ENCODE results near the gene CALR3.
"Not testable (repeated sequence)": the region's sequence is repeated elsewhere in the genome, so short reads cannot be mapped to it uniquely, and the experiment has no call there.

The CALR3 gene

GRCh38 chr19:16496613-16496983, 631 bp upstream of the CALR3 start:
- no peak for DNase-seq (ENCODE audit: extremely low read depth, low read depth)

GRCh38 chr19:16486476-16486875, 9.5 kb downstream of the CALR3 start:
- H3K4me3 ChIP-seq (replicated peaks; ENCODE audit: low read depth, low read length); DNase-seq (ENCODE audit: extremely low read depth, low read depth): not testable (repeated sequence)

More at GRCh38 chr19:16496613-16496983, 631 bp upstream of the CALR3 start:
- peak overlapping the region; percentile 82 for H3K4me3 ChIP-seq (replicated peaks; ENCODE audit: low read depth, low read length)
- no peak for TF ChIP-seq CTCF (IDR thresholded peaks at IDR 0.05; ENCODE audit: low read depth, low read length, missing control alignments)

DNA sequence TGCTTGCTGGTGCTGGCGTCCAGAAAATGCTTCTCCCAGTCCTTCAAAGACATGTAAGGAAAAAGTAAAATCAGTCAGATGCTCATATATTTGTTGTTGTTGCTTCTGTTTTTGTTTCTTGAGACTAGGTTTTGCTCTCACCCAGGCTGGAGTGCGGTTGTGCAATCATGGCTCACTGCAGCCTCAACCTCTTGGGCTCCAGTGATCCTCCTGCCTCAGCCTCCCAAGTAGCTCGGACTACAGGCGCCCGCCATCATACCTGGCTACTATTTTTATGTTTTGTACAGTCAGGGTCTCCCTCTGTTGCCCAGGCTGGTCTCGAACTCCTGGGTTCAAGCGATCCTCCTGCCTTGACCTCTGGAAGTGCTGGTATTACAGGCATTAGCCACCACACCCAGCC, 13.2 kb downstream of the CALR3 start:
- H3K4me3 ChIP-seq (replicated peaks; ENCODE audit: low read depth, low read length): no peak overlapping the region
- TF ChIP-seq CTCF (IDR thresholded peaks at IDR 0.05; ENCODE audit: low read depth, low read length, missing control alignments): no peak
- DNase-seq (ENCODE audit: extremely low read depth, low read depth): no peak

- DNase-seq (ENCODE audit: extremely low read depth, low read depth): no peak
- no peak for TF ChIP-seq CTCF (IDR thresholded peaks at IDR 0.05; ENCODE audit: low read depth, low read length, missing control alignments)
Measured at GRCh38 chr19:16477311-16477710, 18.7 kb downstream of the CALR3 start.

GRCh38 chr19:16476401-16476800, 19.6 kb downstream of the CALR3 start:
- TF ChIP-seq CTCF (IDR thresholded peaks at IDR 0.05; ENCODE audit: low read depth, low read length, missing control alignments): no peak
- no peak overlapping the region for H3K4me3 ChIP-seq (replicated peaks; ENCODE audit: low read depth, low read length)
- DNase-seq (ENCODE audit: extremely low read depth, low read depth): no peak

More at GRCh38 chr19:16477311-16477710, 18.7 kb downstream of the CALR3 start:
- no peak overlapping the region for H3K4me3 ChIP-seq (replicated peaks; ENCODE audit: low read depth, low read length)

- TF ChIP-seq CTCF (IDR thresholded peaks at IDR 0.05; ENCODE audit: low read depth, low read length, missing control alignments): no peak
- no peak for DNase-seq (ENCODE audit: extremely low read depth, low read depth)
Measured at GRCh38 chr19:16473875-16474392, 22.0 kb downstream of the CALR3 start.

DNA sequence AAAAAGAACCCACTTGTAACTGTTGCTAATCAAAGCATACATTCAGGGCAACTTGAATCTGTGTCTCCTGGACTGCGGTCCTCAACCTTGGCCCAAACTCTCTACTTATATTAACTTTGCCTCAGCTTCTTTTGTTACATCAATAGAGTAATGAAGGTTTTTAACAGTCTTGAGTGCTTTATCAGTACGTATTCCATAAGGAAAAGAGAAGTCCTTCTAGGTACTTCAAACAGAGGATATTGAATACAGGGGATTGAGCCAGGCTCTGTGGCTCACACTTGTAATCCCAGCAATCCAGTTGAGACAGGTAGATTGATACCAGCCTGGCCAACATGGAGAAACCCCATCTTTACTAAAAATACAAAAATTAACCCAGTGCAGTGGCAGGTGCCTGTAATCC, 23.0 kb downstream of the CALR3 start:
- no peak for DNase-seq (ENCODE audit: extremely low read depth, low read depth)
- no peak for TF ChIP-seq CTCF (IDR thresholded peaks at IDR 0.05; ENCODE audit: low read depth, low read length, missing control alignments)
- H3K4me3 ChIP-seq (replicated peaks; ENCODE audit: low read depth, low read length): no peak overlapping the region

More at GRCh38 chr19:16473875-16474392, 22.0 kb downstream of the CALR3 start:
- no peak overlapping the region for H3K4me3 ChIP-seq (replicated peaks; ENCODE audit: low read depth, low read length)

- not testable (repeated sequence) for DNase-seq (ENCODE audit: extremely low read depth, low read depth)
- H3K4me3 ChIP-seq (replicated peaks; ENCODE audit: low read depth, low read length): peak overlapping the region; percentile 91
Measured at GRCh38 chr19:16472559-16472899, 23.4 kb downstream of the CALR3 start.
